Nucleus accumbens (tissue), 56 donors: ENCODE data around the gene SSBP2.
"Not testable (repeated sequence)": the region's sequence is repeated elsewhere in the genome, so short reads cannot be mapped to it uniquely, and the experiment has no call there.

Experiments used
- DNase-seq, 56 donors: peaks; one replicate each; lab custom pipeline; 2025; lab: John Stamatoyannopoulos, UW

The SSBP2 gene

GRCh38 chr5:81685471-81685870 lies 65.4 kb downstream of the SSBP2 start:
- DNase-seq = no peak

- DNase-seq = no peak
Measured at GRCh38 chr5:81679885-81680284, 71.0 kb downstream of the SSBP2 start.

GRCh38 chr5:81675420-81675819 lies 75.5 kb downstream of the SSBP2 start:
- no peak for DNase-seq

- DNase-seq = no peak
Measured at GRCh38 chr5:81665795-81666194, 85.1 kb downstream of the SSBP2 start.

- DNase-seq = not testable (repeated sequence)
Measured at GRCh38 chr5:81660624-81661023, 90.3 kb downstream of the SSBP2 start.

- no peak for DNase-seq
Measured at GRCh38 chr5:81657386-81657785, 93.5 kb downstream of the SSBP2 start.

GRCh38 chr5:81656783-81657182 lies 94.1 kb downstream of the SSBP2 start:
- DNase-seq = no peak

GRCh38 chr5:81650987-81651386 lies 99.9 kb downstream of the SSBP2 start:
- no peak for DNase-seq

GRCh38 chr5:81646469-81646995 lies 104.4 kb downstream of the SSBP2 start:
- DNase-seq = no peak

GRCh38 chr5:81642210-81642609 lies 108.7 kb downstream of the SSBP2 start:
- DNase-seq = no peak

GRCh38 chr5:81639556-81639955 lies 111.3 kb downstream of the SSBP2 start:
- DNase-seq = no peak

GRCh38 chr5:81638471-81638870 lies 112.4 kb downstream of the SSBP2 start:
- DNase-seq = no peak

GRCh38 chr5:81633891-81634290 lies 117.0 kb downstream of the SSBP2 start:
- no peak for DNase-seq

- DNase-seq = no peak
Measured at GRCh38 chr5:81633471-81633870, 117.4 kb downstream of the SSBP2 start.

GRCh38 chr5:81632679-81633078 lies 118.2 kb downstream of the SSBP2 start:
- no peak for DNase-seq

- DNase-seq = no peak
Measured at GRCh38 chr5:81631621-81632020, 119.3 kb downstream of the SSBP2 start.

GRCh38 chr5:81631124-81631523 lies 119.8 kb downstream of the SSBP2 start:
- no peak for DNase-seq

GRCh38 chr5:81630684-81631083 lies 120.2 kb downstream of the SSBP2 start:
- DNase-seq = no peak

GRCh38 chr5:81629986-81630385 lies 120.9 kb downstream of the SSBP2 start:
- no peak for DNase-seq

GRCh38 chr5:81628061-81628460 lies 122.8 kb downstream of the SSBP2 start:
- not testable (repeated sequence) for DNase-seq

GRCh38 chr5:81626524-81626923 lies 124.4 kb downstream of the SSBP2 start:
- no peak for DNase-seq

- no peak for DNase-seq
Measured at GRCh38 chr5:81609810-81610375, 141.0 kb downstream of the SSBP2 start.

GRCh38 chr5:81608976-81609375 lies 141.9 kb downstream of the SSBP2 start:
- DNase-seq = no peak
